GM10847 (cell line): ENCODE measurements around the gene TBL2.

Experiments used
- POLR2A ChIP-seq: IDR thresholded peaks from 2 replicates; pipeline ENCODE4 v1.6.1; 2011; ENCODE audit not compliant: insufficient read length; ENCODE audit errors: extremely low read depth

The TBL2 gene

DNA sequence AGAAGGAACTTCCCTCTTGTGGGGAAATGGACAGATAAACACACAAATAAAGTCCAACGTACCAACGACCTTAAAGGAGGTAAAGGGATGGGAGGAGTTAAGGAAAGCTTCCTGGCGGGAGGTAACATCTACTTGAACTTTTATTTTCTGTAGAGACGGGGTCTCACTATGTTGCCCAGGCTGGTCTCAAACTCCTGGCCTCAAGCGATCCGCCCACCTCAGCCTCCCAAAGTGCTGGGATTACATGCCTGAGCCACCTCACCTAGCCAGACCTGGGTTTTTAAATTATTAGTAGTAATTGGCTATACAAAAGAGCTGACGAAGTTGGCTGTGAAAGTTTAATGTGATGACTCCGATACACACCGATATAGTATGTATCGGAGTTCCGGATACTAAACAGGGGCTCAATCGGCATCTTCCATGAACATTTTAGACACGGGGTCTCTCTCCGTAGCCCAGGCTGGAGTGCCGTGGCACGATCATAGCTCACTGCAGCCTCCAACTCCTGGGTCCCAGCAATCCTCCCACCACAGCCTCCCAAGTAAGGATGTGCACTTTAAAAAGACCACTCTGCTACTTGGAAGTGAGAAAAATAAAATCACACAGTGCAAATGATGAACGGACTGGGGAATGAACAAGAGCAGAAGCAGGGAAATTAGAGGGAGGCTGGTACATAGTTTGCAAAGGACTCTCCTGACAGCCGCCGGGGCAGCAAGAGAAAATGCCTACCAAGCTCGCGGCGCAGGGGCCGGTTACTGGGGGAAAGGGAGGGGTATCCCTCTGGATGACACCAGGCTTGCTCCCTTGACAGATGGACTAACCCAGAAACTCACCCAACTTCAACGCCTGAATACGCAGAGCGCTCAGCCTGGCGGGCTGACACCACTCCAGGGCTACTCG lies 21.9 kb downstream of the TBL2 start:
- TF ChIP-seq POLR2A: no peak

DNA sequence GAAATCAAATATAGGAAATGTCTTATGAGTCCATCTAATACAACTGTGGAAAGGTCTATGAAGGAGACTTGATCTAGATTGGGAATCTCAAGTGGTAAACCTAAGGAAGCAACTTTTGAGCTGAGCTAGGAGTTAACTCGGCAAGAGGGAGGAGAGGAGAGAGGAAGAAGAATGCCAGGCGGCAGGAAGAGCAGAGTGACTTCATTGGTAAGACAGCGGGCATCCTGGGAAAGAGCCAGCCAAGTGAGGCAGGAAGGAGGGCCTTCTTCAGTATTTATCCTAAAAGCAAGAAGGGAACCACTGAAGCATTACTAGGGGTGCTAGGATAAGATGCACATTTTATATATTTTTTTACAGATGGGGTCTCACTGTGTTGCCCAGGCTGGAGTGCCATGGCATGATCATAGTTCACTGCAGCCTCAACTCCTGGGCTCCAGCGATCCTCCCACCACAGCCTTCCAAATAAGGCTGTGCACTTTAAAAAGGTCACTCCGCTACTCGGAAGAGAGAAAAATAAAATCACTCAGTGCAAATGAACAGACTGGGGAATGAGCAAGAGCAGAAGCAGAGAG lies 22.9 kb downstream of the TBL2 start:
- no peak for TF ChIP-seq POLR2A

DNA sequence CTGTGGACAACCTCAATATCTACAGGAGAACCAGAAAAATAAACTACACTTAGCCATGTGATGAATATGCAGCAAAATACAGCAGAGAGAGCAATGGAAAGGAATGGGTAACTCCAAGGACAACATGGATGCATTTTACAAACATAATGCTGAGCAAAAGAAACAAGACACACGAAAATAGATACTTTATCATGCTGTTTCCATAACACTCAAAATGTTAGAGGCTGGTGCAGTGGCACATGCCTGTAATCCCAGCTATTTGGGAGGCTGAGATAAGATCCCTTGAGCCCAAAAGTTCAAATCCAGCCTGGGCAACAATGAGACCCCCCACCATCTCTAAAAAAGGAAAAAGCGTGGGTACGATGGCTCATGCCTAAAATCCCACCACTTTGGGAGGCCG lies 29.2 kb downstream of the TBL2 start:
- TF ChIP-seq POLR2A: no peak

DNA sequence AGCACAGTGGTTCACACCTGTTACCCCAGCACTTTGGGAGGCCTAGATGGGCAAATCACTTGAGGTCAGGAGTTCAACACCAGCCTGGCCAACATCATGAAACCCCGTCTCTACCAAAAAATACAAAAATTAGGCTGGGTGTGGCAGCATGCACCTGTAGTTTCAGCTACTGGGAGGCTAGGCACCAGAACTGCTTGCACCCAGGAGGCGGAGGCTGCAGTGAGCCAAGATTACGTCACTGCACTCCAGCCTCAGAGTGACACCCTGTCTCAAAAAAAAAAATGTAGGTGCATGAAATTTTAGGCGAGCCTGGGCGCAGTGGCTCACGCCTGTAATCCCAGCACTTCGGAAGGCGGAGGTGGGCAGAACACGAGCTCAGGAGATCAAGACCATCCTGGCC lies 30.5 kb downstream of the TBL2 start:
- no peak for TF ChIP-seq POLR2A

DNA sequence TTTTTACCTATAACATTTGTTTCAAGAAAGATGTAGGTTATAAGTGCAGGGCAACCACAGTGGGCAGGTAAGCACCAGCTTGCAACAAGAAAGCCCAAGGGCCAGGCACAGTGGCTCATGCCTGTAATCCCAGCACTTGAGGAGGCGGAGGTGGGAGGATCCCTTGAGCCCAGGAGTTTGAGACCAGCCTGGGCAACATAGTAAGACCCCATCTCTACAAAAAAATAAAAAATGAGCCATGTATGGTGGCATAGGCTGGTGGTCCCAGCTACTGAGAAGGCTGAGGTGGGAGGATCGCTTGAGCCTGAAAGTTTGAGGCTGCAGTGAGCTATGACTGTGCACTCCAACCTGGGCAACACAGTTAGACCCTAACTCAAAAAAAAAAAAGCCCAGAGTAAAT lies 33.7 kb downstream of the TBL2 start:
- no peak for TF ChIP-seq POLR2A

DNA sequence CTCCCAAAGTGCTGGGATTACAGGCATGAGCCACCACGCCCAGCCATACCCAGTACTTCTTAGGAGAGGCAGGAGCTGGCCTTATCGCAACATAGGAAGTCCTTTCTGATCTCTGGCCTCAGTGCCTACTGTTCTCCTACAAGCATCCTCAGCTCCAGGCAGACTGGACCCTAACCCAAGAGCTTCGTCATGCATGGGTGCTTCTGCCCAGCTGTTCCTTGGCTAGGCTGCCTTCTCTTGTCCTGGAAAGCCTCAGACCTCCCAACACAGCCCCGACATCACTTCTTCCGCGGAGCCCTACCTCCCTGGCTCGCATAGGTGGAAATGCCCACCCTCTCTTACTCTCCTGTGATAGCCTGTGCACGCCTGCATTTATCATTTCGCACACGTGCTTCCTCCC lies 36.7 kb downstream of the TBL2 start:
- TF ChIP-seq POLR2A: no peak

DNA sequence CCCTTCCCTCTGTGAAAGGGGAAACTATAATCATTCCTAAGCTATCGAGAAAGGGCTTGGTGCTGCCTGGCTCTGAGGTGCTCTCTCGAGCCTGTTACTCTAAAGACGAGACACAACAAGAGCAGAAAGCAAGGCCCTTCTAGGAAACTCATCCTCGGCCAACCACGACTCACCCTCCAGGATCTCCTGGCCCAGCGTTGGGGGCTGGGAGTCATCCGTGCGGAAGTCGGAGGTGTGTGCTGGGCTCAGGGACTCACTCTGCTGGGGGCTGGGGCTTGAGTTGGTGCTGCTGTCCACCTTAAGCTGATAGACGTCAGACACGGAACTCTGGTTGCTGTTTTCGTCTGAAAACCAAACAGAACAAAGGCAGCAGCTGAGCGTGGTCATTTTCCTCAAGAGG lies 38.7 kb downstream of the TBL2 start:
- no peak for TF ChIP-seq POLR2A

DNA sequence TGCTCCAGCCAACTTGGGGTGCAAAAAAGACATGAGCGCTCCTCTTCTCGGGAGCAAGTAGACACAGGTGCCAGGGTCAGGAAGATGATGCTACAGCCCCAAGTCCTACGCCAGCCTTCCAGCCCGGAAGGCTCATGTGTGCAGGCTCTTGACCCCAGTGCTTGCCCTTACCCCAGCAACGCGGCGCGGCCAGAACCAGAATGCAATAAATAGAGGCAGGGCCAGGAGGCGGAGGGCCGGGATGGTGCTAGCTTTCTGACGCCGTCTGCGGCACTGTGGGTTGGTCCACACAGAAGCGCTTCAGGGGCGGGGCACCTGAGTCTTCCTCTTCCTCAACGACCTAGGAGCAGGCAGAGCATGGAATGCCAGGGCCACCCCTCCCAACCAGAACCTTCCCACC lies 41.3 kb downstream of the TBL2 start:
- no peak for TF ChIP-seq POLR2A

DNA sequence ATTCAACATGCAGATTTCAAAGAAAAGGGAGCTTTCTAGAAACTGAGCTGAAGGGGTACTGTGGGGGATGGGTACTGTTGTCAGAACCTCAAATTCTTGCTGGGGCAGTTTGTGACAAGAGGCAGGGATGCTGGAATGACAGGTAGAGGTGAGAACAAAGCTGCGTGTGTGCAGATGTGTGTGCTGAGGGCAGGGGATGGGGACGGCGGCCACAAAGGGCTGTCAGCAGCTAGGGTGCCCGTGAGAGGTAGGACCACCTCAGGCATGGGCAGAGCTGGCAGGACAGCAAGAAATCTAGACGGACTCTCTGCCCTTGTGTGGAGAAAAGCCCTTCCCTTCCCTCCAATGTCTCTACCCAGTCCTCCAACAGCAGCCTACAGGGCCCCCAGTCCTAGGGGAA lies 41.9 kb downstream of the TBL2 start:
- TF ChIP-seq POLR2A: no peak

DNA sequence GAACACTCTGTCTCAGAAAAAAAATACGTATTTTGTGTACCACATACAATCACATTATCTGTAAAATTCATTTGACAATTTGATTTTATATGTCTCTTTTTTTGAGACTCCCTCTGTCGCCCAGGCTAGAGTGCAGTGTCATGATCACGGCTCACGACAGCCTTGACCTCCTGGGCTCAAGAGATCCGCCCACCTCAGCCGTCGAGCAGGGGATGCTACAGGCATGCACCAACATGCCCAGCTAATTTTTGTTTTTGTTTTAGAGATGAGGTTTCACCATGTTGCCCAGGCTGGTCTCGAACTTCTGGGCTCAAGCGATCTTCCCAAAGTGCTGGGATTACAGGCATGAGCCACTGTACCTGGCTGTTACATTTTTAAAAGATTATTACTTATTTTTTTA lies 44.6 kb downstream of the TBL2 start:
- no peak for TF ChIP-seq POLR2A

DNA sequence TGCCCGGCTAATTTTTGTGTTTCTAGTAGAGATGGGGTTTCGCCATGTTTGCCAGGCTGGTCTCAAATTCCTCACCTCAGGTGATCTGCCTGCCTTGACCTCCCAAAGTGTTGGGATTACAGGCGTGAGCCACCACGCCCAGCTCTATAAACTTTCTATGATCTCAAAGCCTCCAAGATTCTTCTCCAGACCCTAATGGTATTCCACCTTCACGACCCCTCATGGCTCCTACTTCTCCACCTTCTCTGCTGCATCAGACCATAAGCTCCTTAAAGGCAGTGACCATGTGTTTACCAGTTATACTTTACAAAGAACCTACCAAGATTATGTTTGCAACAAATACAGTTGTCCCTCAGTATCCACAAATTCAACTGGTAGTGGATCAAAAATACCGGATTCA lies 46.2 kb downstream of the TBL2 start:
- TF ChIP-seq POLR2A: no peak

DNA sequence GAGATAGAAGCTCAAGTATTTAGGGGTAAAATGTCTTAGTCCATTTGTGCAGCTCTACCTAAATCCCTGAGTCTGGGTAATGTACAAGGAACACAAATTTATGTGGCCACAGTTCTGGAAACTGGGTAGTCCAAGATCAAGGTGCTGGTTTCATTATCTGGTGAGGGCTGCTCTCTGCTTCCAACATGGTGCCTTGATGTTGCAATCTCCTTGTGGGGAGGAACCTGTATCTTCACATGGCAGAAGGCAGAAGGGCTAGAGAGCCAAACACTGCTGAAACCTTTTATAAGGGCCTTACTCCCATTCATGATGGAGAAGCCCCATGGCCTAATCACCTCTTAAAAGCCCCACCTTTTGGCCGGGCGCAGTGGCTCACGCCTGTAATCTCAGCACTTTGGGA lies 47.6 kb downstream of the TBL2 start:
- TF ChIP-seq POLR2A: no peak

DNA sequence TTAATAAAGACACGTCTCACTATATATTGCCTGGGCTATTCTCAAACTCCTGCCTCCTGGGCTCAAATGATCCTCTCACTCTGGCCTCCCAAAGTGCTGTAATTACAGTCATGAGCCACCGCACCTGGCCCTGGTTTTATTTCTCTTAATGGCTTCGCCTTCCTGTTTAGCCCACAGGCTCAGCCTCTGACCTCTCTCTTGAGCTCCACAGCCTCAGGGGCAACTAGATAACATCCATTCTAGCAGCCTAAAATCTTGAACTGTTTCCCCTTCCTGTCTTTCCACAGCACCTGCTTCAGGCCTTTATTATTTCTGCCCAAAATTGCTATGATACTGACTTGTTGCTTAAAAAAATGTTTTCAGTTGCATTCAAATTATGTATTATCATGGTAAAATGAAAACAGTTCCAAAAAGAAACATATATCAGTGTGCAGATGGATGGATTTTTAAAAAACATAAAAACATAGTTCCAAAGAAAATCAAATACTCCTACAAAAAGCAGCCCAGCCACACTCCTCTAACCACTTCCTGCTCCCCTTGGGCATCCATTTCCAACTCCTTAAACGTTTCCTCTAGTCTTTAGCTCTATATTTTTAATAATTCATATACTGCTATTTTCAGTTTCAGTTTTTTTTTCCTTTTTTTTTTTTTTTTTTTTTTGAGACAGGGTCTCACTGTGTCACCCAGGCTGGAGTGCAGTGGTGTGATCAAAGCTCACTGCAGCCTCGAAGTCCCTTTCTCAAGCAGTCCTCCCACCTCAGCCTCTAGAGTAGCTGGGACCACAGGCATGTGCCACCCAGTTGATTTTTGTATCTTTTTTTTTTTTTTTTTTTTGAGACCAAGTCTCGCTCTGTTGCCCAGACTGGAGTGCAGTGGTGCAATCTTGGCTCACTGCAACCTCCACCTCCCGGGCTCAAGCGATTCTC lies 51.2 kb downstream of the TBL2 start:
- no peak for TF ChIP-seq POLR2A

DNA sequence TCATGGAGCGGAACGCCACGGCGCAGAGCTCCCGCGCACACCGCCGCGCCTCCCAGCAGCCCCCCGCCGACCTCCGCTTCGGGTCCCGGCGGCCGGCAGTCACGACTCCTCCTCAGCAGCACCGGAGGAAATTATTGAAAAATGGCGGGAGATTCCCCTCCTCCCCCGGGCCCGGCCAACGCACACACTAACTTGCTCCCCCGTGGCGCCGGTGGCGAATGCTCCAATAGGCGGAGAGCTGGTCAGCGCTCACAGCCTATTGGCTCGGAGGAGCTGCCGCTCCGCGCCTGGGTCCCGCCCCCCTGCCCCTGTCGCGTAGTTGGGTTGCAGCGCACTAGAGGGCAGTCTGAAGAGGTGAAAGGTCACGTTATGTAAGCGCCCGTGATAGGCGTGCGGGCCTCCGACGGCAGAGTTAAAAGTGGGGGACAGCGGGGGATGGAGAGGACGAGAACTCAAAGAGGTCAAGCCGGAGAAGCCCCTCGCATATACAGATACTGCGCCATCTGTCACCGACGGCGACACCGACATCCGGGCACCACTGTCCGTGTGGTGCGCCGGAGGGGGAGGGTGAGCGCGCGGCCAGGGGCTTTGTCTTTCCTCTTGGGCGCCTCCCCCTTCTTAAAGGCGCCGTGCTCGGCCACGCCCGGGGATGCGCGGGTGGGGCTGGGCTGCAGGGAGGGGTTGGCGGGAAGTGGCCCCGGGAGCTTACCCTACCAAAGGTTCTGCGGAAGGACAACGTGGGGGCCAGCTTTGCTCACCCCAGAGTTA lies 56.1 kb downstream of the TBL2 start, which contains the start of gene BAZ1B:
TSS of gene BAZ1B (minus strand) at position 189 of the 768 bp plus-strand sequence. CDS start 360 bp downstream, outside the sequence.
- TF ChIP-seq POLR2A: peak; percentile 60

DNA sequence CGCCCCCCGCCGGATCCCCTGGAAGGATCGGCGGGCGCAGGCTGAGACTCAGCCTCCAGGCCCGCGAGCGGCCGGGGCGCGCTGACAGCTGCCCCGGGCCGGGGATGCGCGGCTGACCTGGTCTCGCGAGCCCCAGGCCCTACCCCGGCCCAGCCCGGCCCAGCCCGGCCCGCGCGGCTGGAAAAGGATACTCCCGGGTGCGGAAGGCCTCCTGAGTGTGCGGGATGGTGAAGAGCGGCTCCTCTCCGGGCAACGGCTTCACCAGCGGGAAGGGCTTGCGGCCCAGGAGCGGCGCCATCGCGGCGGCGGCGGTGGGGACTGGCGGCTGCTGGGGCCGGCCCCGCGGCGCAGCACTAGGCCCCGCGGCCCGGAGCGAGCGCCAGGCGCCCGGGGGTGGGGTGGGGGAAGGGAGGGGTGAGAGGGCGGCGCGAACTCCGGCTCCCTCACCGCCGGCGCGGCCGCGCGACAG lies 56.7 kb downstream of the TBL2 start:
- TF ChIP-seq POLR2A: no peak
